HG03575 (cell line): ENCODE data around the gene LSM12.
"Not testable (repeated sequence)": the region's sequence is repeated elsewhere in the genome, so short reads cannot be mapped to it uniquely, and the experiment has no call there.

Experiments used
- ATAC-seq: cut with Tn5 transposase; IDR thresholded peaks from one replicate; pipeline ENCODE4 v1.9.1; 2021; ENCODE audit not compliant: unreplicated experiment, insufficient number of reproducible peaks, low FRiP score; ENCODE audit errors: extremely low read depth

Gene LSM12

GRCh38 chr17:44000871-44001460 is 65.5 kb downstream of the LSM12 start:
- ATAC-seq, result no peak

DNA sequence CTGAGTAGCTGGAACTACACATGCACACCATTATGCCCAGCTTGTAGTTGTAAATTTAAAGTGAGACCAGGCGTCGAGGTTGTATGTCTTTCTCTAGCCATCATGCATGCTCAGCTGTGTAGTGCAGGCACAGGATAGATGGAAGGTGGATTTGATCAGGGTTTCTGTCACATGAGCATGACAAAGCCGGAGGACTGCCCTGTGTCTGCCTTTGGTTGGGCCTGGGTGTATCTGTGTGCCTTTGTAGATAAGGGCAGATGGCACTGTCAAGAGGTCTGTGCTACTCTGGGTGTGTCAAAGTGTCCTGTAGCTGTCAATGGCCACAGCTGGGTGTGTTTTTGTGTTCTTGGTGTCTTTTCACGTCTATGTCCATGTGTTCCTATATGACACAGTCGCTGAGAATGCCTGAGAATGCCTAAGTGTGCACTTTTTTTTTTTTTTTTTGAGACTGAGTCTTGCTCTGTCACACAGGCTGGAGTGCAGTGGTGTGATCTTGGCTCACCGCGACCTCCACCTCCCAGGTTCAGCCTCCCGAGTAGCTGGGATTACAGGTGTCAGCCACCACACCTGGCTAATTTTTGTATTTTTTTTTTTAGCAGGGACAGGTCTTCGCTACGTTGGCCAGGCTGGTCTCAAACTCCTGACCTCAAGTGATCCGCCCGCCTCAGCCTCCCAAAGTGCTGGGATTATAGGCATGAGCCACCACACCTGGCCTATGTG is 66.2 kb downstream of the LSM12 start:
- ATAC-seq, result no peak

DNA sequence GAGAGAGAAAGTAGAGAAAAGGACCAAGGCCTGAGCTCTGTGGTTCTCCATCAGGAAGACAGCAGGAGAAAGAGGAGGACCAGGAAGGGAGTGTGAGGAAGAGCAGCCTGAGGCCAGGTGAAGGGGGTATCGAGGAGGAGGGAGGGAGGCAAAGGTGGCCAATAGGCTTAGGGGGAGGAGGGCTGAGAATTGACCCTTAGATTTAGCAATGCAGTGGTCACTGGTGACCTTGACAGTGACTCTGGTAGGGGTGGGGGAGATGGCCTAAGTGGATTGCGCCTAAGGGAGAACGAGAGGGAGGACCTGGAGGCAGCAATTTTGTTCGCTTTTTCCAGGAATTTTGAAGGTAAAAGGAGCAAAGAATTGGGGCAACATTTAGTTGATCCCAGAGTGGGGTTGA is 67.4 kb downstream of the LSM12 start:
- ATAC-seq, result no peak

DNA sequence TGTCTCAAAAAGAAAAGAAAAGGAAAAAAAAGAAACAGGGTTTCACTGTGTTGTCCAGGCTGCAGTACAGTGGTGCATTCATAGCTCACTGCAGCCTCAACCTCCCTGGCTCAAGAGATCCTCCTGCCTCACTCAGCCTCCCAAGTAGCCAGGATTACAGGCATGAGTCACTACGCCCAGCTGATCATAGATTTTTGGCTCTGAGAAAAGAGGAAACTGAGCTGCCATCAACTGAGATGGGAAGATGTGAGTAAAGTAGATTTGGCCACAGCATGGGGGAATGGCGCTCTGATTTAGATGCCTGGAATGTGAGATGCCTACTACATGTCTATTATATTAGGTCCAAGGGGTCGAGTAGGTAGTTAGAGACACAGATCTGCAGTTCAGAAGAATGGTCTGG is 67.9 kb downstream of the LSM12 start:
- ATAC-seq, result no peak

- not testable (repeated sequence) for ATAC-seq
These were observed 69.3 kb downstream of the LSM12 start for GRCh38 chr17:43997180-43997579.

- no peak for ATAC-seq
These were observed 71.4 kb downstream of the LSM12 start for GRCh38 chr17:43995150-43995471.

DNA sequence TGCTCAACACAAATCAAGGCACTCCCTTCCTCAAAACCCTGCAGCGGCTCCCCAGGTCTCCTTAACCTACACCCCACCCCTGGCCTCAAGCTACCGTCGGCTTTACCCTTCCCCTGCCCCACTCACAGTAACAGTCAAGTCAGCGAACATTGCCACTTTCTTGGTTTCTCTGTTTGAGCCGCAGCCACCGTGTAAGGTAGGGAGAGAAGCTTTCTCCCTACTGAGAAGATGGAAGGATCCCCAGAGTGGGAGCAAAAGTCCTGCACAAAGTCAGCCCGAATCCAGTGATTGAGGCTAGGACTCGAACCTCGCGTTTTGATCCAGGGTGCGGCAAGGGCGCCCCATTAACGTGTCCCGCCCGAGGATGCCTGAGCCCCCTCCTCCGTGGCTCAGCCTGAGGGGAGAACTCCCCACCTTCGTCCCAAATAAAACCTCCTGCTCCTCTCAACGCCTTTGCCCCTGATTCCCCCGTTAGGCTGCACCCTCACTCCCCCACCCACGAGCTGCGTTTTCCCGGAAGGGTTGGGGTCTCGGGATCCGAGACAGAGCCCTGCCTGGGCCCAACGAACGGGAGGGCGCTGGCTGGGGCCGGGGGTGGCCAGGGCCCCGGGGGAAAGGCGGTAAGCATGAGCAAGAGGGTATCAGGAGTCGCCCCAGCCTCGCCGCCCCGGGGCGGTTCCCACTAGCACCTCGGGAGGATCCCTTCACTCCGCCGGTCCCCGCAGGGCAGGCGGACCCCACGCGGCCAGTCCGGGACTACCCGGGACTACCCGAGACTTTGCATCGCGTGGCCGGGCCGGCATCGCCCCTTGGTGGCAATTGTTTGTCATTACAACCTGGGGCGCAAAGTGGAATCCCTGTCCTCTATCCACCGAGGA is 72.0 kb downstream of the LSM12 start:
- ATAC-seq, result no peak

DNA sequence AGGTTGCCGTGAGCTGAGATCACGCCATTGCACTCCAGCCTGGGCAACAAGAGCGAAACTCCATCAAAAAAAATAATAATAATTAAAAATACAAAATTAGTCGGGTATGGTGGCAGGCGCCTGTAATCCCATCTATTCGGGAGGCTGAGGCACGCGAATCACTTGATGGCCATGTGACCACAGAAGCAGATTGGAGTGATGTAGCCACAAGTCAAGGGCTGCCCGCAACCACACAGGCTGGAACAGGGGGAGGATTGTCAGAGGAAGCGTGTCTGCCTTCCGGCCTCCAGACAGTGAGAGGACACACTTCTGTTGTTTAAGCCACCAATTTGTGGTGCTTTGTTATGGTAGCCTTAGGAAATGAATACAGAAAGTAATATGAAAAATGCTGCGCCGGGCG is 73.8 kb downstream of the LSM12 start:
- no peak for ATAC-seq

- ATAC-seq, result no peak
These were observed 78.2 kb downstream of the LSM12 start for GRCh38 chr17:43988301-43988700.

DNA sequence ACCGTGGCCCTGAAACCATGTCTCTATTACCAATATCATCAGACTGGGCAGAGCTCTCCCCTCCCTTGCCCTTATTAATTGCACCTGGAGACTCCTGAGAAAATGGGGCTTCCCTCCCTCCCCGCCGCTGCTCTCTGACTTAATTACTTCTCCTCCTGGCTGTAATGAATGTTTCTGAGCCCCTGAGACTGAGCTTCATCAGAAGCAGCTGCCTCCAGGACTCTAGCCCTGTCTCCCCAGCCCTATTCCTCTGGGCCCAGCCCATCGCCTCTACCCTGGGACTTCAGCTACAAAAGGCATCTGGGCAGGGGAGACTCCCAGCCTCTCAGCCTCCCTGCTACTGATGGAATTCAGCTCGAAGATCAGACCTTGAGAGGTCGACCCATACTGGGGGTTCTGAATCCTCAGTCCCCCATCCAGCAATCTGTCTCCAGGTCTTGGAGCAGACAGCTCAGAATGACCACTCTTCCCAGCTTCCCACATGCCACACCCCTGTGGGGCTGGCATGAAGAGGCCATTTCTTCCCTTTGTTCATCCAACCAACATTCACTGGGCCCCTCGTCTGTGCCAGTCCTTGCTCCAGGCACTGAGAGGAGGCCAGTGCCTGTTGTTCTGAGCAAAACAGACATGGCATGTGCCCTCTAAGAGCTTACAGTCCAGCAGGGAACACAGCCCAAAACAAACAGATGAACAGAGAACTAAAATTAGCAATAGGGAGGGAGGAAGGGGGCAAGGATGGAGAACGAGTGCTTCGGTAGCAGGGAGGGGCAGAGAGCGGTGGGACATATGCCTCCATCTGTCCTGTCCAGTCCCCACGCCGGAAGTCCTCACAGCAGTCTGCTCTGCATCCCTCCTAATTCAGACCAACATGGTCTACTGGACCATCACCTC is 79.1 kb downstream of the LSM12 start:
- no peak for ATAC-seq

DNA sequence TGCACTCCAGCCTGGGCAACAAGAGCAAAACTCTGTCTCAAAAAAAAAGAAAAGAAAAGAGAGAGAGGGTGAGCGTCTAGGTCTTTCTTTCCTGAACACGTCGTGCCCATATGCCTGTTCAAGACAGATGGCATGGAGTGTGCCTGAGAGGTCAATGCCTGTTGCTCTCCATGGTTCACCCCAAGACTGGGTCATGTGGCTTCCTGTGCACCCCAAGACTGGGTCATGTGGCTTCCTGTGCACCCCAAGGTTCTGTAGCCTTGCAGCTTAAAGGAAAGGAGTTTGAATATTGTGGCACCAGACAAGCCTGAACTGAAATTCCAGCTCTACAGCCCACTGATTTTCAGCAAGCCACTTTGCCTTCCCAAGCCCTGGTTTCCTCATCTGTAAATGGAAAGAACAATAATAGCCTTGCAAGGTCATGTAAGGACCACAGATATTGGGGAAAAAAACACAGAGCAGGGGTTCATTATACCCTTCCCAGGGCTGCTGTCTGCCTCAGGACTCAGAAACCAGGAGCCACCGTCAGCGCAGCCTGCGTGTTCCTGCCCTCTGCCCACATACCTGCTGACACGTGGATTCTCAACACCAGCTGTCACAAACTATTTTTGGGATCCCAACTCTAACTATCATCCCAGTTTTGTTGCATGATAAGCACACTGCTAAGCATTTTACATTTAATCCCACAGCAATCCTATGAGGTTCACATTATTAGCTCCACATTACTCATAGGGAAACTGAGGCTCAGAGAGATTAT is 80.1 kb downstream of the LSM12 start:
- ATAC-seq, result no peak

DNA sequence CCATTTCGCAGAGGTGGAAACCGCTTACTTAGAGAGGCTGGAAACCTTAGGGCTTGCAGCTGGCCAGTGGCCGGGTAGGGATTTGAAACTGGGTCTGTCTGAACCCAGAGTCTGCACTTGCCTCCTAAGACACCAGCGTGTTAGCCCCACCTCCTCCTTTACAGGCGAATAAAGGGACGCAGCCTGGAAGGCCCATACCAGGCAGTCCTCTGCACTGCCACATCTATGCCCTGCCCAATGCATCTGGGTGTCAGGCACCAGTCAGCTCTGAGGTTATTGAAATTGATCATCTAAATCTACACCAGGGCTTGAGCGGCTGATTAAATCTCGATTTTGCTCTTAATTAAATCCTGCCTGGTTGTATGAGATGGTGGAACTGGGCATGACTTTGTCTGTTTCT is 82.0 kb downstream of the LSM12 start:
- no peak for ATAC-seq
